GM19324 (cell line): Measurements from ENCODE around the gene LELP1.
"Not testable (repeated sequence)": the region's sequence is repeated elsewhere in the genome, so short reads cannot be mapped to it uniquely, and the experiment has no call there.

Source experiments
- ATAC-seq: cut with Tn5 transposase; IDR thresholded peaks from one replicate; pipeline ENCODE4 v1.9.1; 2021; ENCODE audit warnings: mild to moderate bottlenecking, moderate library complexity; ENCODE audit not compliant: unreplicated experiment, low FRiP score

Gene LELP1

DNA sequence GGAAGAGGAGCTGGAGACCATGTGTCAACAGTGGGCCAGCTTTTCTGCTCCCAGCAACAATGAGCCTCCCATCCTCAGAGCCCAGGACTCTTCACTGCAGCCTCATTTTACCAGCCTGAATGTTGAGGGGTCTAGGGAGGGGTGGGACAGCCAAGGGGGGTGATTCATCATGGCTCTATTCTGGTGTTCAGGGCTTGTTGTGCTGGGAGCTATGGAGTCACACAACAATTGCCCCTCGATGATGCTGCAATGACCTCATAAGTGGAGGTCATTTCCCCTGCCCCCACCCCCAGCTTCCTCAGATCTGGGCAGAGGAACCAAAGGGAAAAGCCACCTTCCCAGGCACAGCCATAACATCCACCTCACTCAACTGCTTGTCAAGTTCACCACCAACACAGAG lies at the start of gene LELP1:
TSS of gene LELP1 (plus strand) at position 301 of the 400 bp plus-strand sequence. CDS start 1,278 bp downstream, outside the sequence.
- ATAC-seq, result no peak

DNA sequence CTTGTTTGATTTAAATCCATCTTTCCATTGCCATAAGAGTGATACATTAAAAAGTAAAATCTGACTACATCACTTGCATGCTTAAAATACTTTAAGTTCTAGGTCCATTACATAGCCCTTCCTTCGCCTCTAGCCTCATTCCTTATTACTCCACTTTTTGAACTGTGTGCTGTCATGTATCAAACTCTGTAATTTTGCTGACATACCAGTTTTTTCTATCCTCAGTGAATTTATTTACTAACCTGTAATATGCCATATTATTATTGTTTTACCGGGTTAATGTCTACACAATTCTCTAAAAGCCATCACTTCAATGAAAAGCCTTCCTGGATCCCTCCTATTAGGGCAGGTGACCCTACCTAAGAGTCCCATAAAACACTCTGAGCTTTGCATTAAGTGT lies 47.7 kb upstream of the LELP1 start:
- no peak for ATAC-seq

- ATAC-seq, result no peak
These were observed 34.5 kb upstream of the LELP1 start for GRCh38 chr1:153168686-153169085.

- ATAC-seq, result no peak
These were observed 28.6 kb upstream of the LELP1 start for GRCh38 chr1:153174624-153175023.

DNA sequence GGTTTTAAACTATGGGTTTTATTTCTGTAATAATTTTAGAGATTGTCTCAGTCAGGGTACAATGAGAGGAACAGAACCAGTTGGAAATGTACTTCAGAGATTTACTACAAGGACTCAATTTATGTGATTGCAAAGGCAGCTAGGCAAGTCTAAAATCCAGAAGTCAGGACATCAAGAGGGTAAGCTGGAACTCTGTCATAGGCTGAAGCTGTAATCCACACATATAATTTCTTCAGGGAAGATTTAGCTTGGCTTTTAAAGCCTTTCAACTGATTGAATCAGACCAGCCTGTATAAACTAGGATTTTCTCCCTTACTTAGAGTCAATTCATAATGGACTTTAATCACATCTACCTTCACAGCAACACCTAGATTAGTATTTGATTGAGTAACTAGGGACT lies 24.3 kb upstream of the LELP1 start:
- ATAC-seq, result no peak

GRCh38 chr1:153180556-153180955 lies 22.7 kb upstream of the LELP1 start:
- ATAC-seq, result no peak

GRCh38 chr1:153188301-153188700 lies 14.9 kb upstream of the LELP1 start:
- not testable (repeated sequence) for ATAC-seq

GRCh38 chr1:153190373-153190772 lies 12.9 kb upstream of the LELP1 start:
- no peak for ATAC-seq

GRCh38 chr1:153192697-153193096 lies 10.5 kb upstream of the LELP1 start:
- ATAC-seq, result no peak

- ATAC-seq, result no peak
These were observed 8.7 kb upstream of the LELP1 start for GRCh38 chr1:153194331-153195050.

DNA sequence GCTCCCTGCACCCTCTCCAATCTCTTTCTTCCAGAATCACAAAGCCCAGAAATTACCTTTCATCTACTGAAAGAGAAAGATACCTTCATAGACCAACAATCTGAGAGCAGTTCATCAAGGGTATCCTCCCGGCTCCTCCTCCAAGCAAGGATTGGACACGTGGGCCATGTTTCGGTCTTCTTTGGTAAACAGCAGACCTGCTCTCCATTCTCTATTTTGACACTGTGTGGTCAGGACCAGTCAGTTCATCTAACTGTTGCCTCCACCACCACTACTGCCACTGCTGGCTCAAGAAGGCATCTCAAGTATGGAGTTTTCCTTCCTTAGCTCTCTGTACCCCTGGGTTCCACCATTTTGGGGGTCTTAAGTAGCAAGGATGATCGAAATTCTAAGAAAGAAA lies 8.0 kb upstream of the LELP1 start:
- no peak for ATAC-seq

- no peak for ATAC-seq
These were observed 1.2 kb upstream of the LELP1 start for GRCh38 chr1:153202006-153202405.

DNA sequence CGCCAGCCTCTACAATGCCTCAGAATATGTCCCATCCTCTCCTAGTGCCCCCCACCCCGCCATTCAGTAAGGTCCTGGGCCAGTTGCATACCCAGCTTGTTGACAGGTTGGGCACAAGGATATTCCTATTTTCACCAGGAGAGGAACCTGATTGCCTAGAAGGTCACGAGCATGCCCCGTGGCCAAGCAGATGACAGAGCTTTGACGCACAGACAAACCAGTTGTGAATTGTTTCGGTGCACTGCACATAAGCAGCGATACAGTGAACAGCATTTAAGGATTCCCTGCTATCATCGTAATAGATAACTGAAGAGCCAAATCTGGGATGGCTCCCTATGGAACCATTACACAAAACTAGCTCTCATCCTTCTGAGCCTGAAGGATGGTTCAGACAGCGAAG lies 3.4 kb downstream of the LELP1 start:
- ATAC-seq, result no peak

- no peak for ATAC-seq
These were observed 7.0 kb downstream of the LELP1 start for GRCh38 chr1:153210206-153210605.

- no peak for ATAC-seq
These were observed 9.0 kb downstream of the LELP1 start for GRCh38 chr1:153212201-153212600.

DNA sequence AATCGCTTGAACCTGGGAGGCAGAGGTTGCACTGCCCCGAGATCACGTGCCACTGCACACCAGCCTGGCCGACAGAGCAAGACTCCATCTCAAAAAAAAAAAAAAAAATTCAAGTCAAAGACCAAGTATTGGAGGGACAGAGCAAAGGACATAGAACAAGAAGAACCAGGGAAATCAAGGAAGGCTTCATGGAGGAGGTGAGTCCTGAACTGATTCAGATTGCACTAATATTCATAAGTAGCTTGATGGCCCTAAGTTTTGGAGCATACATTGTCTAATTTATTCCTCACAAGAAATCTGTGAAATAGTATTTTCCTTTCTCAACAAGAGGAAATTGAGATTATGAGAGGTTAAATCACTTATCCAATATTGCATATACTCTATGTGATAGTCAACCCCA lies 10.3 kb downstream of the LELP1 start:
- ATAC-seq, result no peak

DNA sequence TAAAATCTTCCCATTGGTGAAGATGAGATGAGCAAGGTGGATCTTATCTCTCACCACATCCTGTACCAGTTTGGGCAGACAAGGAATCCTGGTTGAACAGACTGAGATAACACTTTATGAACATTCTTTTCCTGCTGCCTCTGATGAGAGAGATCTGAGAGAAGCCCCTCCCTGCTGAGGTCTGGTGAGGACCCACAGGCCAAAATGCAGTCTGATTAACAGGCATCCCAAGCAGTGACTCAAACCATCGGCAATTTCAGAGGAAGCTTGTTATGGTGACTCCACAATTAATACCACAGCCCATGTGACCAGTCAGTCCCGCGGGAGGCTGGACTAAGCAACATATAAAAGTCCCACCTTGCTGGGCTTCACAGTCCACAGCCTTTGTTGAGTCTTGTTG lies 14.0 kb downstream of the LELP1 start, which contains the start of gene PRR9:
TSS of gene PRR9 (plus strand) at position 373 of the 400 bp plus-strand sequence. CDS start 561 bp downstream, outside the sequence.
- no peak for ATAC-seq

DNA sequence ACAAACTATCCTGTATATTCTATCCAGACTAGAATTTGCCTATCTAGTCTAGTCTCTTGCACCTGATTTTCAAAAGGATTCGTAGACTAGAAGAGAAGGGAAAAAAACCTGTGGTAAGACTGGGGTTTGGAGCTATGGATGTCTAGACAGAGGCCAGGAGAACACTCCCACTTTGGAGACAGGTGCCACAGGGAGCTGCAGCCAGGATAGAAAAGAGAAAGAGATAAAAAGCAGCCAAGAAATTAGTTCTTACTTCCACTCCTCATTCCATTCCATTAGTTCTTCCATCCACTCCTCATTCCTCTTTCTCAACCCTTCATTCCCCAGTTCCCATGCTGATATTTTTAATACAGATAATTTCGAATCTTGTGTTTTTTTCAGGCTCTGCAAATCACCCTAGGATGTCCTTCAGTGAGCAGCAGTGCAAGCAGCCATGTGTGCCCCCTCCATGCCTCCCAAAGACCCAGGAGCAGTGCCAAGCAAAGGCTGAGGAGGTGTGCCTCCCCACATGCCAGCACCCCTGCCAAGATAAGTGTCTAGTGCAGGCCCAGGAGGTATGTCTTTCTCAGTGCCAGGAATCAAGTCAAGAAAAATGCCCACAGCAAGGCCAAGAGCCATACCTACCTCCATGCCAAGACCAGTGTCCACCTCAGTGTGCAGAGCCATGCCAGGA lies 14.7 kb downstream of the LELP1 start:
- no peak for ATAC-seq

- no peak for ATAC-seq
These were observed 17.5 kb downstream of the LELP1 start for GRCh38 chr1:153220606-153221303.

GRCh38 chr1:153223040-153223891 lies 20.0 kb downstream of the LELP1 start:
- peak; percentile 87 for ATAC-seq
